SK-N-SH treated with all-trans-retinoic acid at 6 μM for 48 hours (cell line): ENCODE measurements around the gene OR52I1.
A peak's percentile ranks its signal among the peaks of the same experiment; 100 is the strongest.

ENCODE experiments used
- ATAC-seq: fragments of 200-7000 bp; cut with Tn5 transposase; 3 replicates; pipeline ENCODE4 v1.9.1; 2020; ENCODE audit warnings: mild to moderate bottlenecking, moderate library complexity
- ARNTL ChIP-seq: fragments of 450-650 bp; formaldehyde crosslinking; IDR thresholded peaks from 2 replicates; pipeline ENCODE4 v1.5.0; 2020; ENCODE audit warnings: low read depth, mild to moderate bottlenecking, moderate library complexity, borderline replicate concordance
- CSDC2 ChIP-seq: fragments of 250-450 bp; sonication (Bioruptor Pico); IDR thresholded peaks from 2 replicates; pipeline ENCODE4 v1.5.0; 2020; ENCODE audit warnings: mild to moderate bottlenecking, moderate library complexity
- ESRRG ChIP-seq: fragments of 250-450 bp; sonication (Bioruptor Pico); IDR thresholded peaks from 2 replicates; pipeline ENCODE4 v1.6.1; 2021; ENCODE audit warnings: mild to moderate bottlenecking
- GLIS3 ChIP-seq: fragments of 250-450 bp; sonication (Bioruptor Pico); IDR thresholded peaks from 2 replicates; pipeline ENCODE4 v1.5.0; 2020; ENCODE audit warnings: mild to moderate bottlenecking, moderate library complexity
- POU6F1 ChIP-seq: fragments of 250-450 bp; sonication (Bioruptor Pico); IDR thresholded peaks from 2 replicates; pipeline ENCODE4 v1.8.0; 2021; ENCODE audit warnings: low read depth, mild to moderate bottlenecking, moderate library complexity, borderline replicate concordance
- PPARA ChIP-seq: fragments of 250-450 bp; sonication (Bioruptor Pico); IDR thresholded peaks from 2 replicates; pipeline ENCODE4 v1.5.0; 2020; ENCODE audit warnings: mild to moderate bottlenecking, borderline replicate concordance
- SNAI2 ChIP-seq: fragments of 250-450 bp; sonication (Bioruptor Pico); IDR thresholded peaks from 2 replicates; pipeline ENCODE4 v1.5.0; 2020; ENCODE audit warnings: mild to moderate bottlenecking, moderate library complexity
- TCF4 ChIP-seq: fragments of 250-450 bp; sonication (Bioruptor Pico); IDR thresholded peaks from 2 replicates; pipeline ENCODE4 v1.8.0; 2021; ENCODE audit warnings: mild to moderate bottlenecking, moderate library complexity, borderline replicate concordance
- TSHZ2 ChIP-seq: fragments of 250-450 bp; sonication (Bioruptor Pico); IDR thresholded peaks from 2 replicates; pipeline ENCODE4 v1.5.0; 2020; ENCODE audit warnings: mild to moderate bottlenecking, moderate library complexity
- ZC3H10 ChIP-seq: fragments of 250-450 bp; sonication (Bioruptor Pico); IDR thresholded peaks from 2 replicates; pipeline ENCODE4 v1.5.1; 2021; ENCODE audit warnings: mild to moderate bottlenecking, moderate library complexity
- ZFP3 ChIP-seq: fragments of 250-450 bp; sonication (Bioruptor Pico); IDR thresholded peaks from 2 replicates; pipeline ENCODE4 v1.5.0; 2020; ENCODE audit warnings: mild to moderate bottlenecking, moderate library complexity
- ZFP30 ChIP-seq: fragments of 450-650 bp; formaldehyde crosslinking; IDR thresholded peaks from 2 replicates; pipeline ENCODE4 v1.5.0; 2022; ENCODE audit warnings: mild to moderate bottlenecking, moderate library complexity
- ZNF70 ChIP-seq: fragments of 450-650 bp; formaldehyde crosslinking; IDR thresholded peaks from 2 replicates; pipeline ENCODE4 v1.5.0; 2020; ENCODE audit warnings: mild to moderate bottlenecking, moderate library complexity
- ZNF8 ChIP-seq: fragments of 450-650 bp; formaldehyde crosslinking; IDR thresholded peaks from 2 replicates; pipeline ENCODE4 v1.5.0; 2020; ENCODE audit warnings: mild to moderate bottlenecking, moderate library complexity
- TF ChIP-seq, protein P1 (sequence below): fragments of 250-450 bp; sonication (Bioruptor Pico); IDR thresholded peaks from 2 replicates; pipeline ENCODE4 v1.5.1; 2020; ENCODE audit warnings: low read depth, mild to moderate bottlenecking, moderate library complexity
- TF ChIP-seq, protein P2 (sequence below): fragments of 250-450 bp; sonication (Bioruptor Pico); IDR thresholded peaks from 2 replicates; pipeline ENCODE4 v1.8.0; 2020; ENCODE audit warnings: mild to moderate bottlenecking, moderate library complexity, borderline replicate concordance
- TF ChIP-seq, protein P3 (sequence below): fragments of 250-450 bp; sonication (Bioruptor Pico); IDR thresholded peaks from 2 replicates; pipeline ENCODE4 v1.5.1; 2021; ENCODE audit warnings: mild to moderate bottlenecking, moderate library complexity

The OR52I1 gene

DNA sequence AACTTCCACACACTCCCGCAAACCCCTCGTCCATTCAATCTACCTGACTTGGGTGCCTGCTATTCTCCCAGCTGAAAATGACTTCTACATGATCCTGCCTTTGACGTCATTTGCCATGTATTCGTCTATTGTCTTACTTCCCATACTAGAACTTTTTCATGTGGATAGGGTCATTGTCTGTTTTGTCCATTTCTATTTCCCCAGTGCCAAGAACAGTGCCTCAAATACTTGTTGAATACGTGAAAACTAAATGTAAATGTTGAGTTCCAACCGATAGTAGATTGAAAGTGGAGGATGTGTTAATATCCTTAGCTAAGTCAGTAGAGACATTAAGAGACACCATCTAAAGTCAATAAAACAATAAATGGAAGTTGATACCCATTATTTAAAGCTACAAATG is 13.3 kb downstream of the OR52I1 start:
- ATAC-seq = no peak
- TF ChIP-seq ESRRG (no peak), CSDC2 (CRISPR knock-in tag) (no peak), TCF4 (no peak), ARNTL (CRISPR knock-in tag) (no peak), TSHZ2 (CRISPR knock-in tag) (no peak), ZNF70 (CRISPR knock-in tag) (no peak), GLIS3 (no peak), ZFP3 (CRISPR knock-in tag) (no peak), ZNF8 (CRISPR knock-in tag) (no peak), POU6F1 (CRISPR knock-in tag) (no peak)
- TF ChIP-seq, protein P1, sequence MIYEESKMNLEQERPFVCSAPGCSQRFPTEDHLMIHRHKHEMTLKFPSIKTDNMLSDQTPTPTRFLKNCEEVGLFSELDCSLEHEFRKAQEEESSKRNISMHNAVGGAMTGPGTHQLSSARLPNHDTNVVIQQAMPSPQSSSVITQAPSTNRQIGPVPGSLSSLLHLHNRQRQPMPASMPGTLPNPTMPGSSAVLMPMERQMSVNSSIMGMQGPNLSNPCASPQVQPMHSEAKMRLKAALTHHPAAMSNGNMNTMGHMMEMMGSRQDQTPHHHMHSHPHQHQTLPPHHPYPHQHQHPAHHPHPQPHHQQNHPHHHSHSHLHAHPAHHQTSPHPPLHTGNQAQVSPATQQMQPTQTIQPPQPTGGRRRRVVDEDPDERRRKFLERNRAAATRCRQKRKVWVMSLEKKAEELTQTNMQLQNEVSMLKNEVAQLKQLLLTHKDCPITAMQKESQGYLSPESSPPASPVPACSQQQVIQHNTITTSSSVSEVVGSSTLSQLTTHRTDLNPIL (CRISPR knock-in tag) = no peak
- TF ChIP-seq, protein P2, sequence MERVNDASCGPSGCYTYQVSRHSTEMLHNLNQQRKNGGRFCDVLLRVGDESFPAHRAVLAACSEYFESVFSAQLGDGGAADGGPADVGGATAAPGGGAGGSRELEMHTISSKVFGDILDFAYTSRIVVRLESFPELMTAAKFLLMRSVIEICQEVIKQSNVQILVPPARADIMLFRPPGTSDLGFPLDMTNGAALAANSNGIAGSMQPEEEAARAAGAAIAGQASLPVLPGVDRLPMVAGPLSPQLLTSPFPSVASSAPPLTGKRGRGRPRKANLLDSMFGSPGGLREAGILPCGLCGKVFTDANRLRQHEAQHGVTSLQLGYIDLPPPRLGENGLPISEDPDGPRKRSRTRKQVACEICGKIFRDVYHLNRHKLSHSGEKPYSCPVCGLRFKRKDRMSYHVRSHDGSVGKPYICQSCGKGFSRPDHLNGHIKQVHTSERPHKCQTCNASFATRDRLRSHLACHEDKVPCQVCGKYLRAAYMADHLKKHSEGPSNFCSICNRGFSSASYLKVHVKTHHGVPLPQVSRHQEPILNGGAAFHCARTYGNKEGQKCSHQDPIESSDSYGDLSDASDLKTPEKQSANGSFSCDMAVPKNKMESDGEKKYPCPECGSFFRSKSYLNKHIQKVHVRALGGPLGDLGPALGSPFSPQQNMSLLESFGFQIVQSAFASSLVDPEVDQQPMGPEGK (CRISPR knock-in tag) = no peak
- TF ChIP-seq, protein P3, sequence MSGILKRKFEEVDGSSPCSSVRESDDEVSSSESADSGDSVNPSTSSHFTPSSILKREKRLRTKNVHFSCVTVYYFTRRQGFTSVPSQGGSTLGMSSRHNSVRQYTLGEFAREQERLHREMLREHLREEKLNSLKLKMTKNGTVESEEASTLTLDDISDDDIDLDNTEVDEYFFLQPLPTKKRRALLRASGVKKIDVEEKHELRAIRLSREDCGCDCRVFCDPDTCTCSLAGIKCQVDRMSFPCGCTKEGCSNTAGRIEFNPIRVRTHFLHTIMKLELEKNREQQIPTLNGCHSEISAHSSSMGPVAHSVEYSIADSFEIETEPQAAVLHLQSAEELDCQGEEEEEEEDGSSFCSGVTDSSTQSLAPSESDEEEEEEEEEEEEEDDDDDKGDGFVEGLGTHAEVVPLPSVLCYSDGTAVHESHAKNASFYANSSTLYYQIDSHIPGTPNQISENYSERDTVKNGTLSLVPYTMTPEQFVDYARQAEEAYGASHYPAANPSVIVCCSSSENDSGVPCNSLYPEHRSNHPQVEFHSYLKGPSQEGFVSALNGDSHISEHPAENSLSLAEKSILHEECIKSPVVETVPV (CRISPR knock-in tag) = no peak

- peak; percentile 100 for ATAC-seq
- TF ChIP-seq GLIS3 (no peak), ZFP3 (CRISPR knock-in tag) (no peak; the same call in 1 of the 2 replicates), ZNF8 (CRISPR knock-in tag) (no peak), ARNTL (CRISPR knock-in tag) (no peak), ZFP30 (CRISPR knock-in tag) (no peak), TSHZ2 (CRISPR knock-in tag) (0 out of 2 replicates have a peak, but pooled peaks have one; percentile 45), PPARA (CRISPR knock-in tag) (no peak), ZC3H10 (CRISPR knock-in tag) (no peak), SNAI2 (CRISPR knock-in tag) (0 out of 2 replicates have a peak, but pooled peaks have one; percentile 58)
Measured at GRCh38 chr11:4607781-4608666, 14.2 kb downstream of the OR52I1 start, which contains the start of gene TRIM68. TRIM68 (minus strand) TSS chr11:4608231; CDS start chr11:4605504, 2,727 bp downstream.
